Activated CD4-positive, alpha-beta memory T cell treated with anti-CD3 and anti-CD28 coated beads, Interleukin-2, amount 10 ng/mL, durations not matched to agents 7 days and 5 days (primary cell): ENCODE data around the gene CACNA1H. TPM values are rescaled to one million over a fixed set of nuclear protein-coding genes. Genes with fewer than 3 reads are reported as not detected.

Experiments
- CTCF ChIA-PET: fragments of 350-600 bp; sonication (Branson Sonifier 250); formaldehyde crosslinking; loops from one replicate; lab custom pipeline; 2021; ENCODE audit warnings: antibody characterized with exemption, inconsistent platforms; lab: Charles Lee
- POLR2A ChIA-PET: fragments of 350-600 bp; sonication (Branson Sonifier 250); formaldehyde crosslinking; loops from one replicate; lab custom pipeline; 2021; ENCODE audit warnings: antibody characterized with exemption; lab: Charles Lee
- DNase-seq: peaks from one replicate; pipeline ENCODE4 v3.0.0-alpha.2; 2020
- H3K27ac Mint-ChIP-seq: one replicate; pipeline ENCODE4 v1.8.0; 2021; ENCODE audit warnings: mild to moderate bottlenecking, mixed read lengths
- H3K27me3 Mint-ChIP-seq: one replicate; pipeline ENCODE4 v1.8.0; 2021; ENCODE audit warnings: mixed read lengths
- H3K36me3 Mint-ChIP-seq: one replicate; pipeline ENCODE4 v1.8.0; 2021; ENCODE audit warnings: low read depth, mixed read lengths
- H3K4me1 Mint-ChIP-seq: one replicate; pipeline ENCODE4 v1.8.0; 2021; ENCODE audit warnings: mixed read lengths
- H3K4me3 Mint-ChIP-seq: one replicate; pipeline ENCODE4 v1.8.0; 2021; ENCODE audit warnings: mild to moderate bottlenecking, mixed read lengths
- H3K9me3 Mint-ChIP-seq: one replicate; pipeline ENCODE4 v1.8.0; 2021; ENCODE audit warnings: mixed read lengths
- total RNA-seq, 2 experiments: library from RNA; stranded (reverse); gene quantifications; one replicate each; pipeline ENCODE4 v1.2.3, GENCODE V29; 2021

Gene CACNA1H
- total RNA-seq, 2 experiments from 2014 or later = 0.58 to 0.83 TPM

DNA sequence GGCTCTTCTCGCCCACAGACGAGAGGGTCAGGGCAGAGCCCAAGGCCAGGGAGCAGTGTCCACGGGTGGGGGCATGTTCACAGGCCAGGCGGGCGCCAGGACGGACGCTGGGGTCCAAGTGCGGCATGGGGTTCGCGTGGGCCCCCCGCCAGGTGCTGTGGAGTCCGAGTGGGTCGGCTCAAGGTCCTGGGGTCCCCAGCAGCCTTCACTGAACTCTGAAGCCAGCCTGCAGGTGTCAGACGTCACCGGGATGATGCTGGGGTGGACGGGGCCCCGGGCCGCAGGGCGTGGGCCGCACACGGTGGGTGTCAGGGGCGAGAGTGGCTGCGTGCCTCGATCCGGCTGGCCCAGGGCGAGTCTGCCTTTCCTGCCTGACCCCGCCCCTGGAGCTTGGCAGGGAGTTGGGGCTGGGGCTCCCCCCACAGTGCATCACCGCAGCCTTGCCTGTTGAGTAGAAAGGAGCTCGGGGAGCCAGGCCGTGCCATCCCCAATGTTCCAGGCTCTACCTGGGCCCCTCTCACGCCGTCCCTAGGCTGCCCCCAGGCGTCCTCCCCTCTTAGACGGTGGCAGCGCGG, 19.0 kb downstream of the CACNA1H start:
- H3K36me3 Mint-ChIP-seq = no peaks in the 10 kb centered on the region
- DNase-seq = no peak
- H3K4me1 Mint-ChIP-seq = no peaks in the 10 kb centered on the region
- no peaks in the 10 kb centered on the region for H3K27me3 Mint-ChIP-seq
- POLR2A ChIA-PET = interaction anchor here (0.5 kb wide), 1 partner anchor 926 kb away, joined by 3 read pairs; no protein-coding TSS in a partner anchor
- no peaks in the 10 kb centered on the region for H3K9me3 Mint-ChIP-seq
- CTCF ChIA-PET = no interaction called here
- H3K4me3 Mint-ChIP-seq = no peak overlapping the region
- H3K27ac Mint-ChIP-seq = no peak overlapping the region

DNA sequence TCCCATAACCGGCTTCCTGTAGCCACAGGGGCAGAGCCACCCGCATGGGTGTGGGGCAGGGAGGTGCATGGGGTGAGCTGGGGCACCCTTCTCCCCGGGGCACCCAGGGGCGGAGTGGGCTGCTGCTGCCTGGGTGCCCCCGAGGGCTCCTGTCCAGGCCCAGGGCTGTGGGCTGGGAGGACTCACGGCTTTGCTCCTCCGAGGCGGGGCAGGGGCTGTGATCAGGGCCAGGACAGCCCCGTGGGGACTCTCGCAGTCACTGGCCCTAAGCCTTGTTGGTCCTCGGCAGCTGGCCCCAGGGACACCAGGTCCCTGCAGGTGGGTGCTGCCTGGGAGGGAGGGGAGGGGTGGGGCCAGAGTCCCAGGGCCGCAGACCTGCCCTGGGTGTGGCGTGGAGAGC, 19.7 kb downstream of the CACNA1H start:
- no peaks in the 10 kb centered on the region for H3K4me1 Mint-ChIP-seq
- H3K36me3 Mint-ChIP-seq = no peaks in the 10 kb centered on the region
- ChIA-PET CTCF (no interaction called here), POLR2A (interaction anchor here (0.5 kb wide), 1 partner anchor 927 kb away, joined by 3 read pairs; no protein-coding TSS in a partner anchor)
- no peak for DNase-seq
- no peaks in the 10 kb centered on the region for H3K9me3 Mint-ChIP-seq
- no peaks in the 10 kb centered on the region for H3K27me3 Mint-ChIP-seq
- H3K27ac Mint-ChIP-seq = no peak overlapping the region
- H3K4me3 Mint-ChIP-seq = no peak overlapping the region

DNA sequence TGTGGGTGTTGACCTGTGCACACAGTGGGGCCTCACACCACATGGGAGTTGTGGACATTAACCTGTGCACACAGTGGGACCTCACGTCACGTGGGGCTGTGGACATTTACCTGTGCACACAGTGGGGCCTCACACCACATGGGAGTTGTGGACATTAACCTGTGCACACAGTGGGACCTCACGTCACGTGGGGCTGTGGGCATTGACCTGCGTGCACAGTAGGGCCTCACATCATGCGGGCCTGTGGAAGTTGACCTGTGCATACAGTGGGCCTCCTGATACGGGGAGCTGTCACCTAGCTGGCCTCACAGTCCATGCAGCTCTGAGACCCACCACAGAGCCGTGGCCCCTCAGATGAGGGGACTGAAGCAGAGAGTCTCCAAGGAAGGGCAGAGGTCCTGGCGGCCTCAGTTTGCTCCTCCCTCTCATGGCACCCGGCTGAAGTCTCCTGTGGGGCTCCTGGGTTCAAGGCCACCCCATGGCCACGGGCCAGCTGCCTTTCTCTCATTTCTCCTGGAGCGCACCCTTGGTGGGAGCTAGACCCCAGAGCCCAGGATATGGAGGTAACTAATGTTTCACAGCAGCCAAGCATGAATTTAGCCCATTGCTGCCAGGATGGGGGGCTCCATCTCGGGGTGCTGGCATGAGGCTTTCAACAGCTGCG, 21.0 kb downstream of the CACNA1H start:
- Mint-ChIP-seq H3K27ac (no peak overlapping the region), H3K36me3 (no peaks in the 10 kb centered on the region), H3K4me3 (no peak overlapping the region), H3K4me1 (no peaks in the 10 kb centered on the region), H3K27me3 (no peaks in the 10 kb centered on the region), H3K9me3 (no peaks in the 10 kb centered on the region)
- DNase-seq = no peak
- ChIA-PET POLR2A (no interaction called here), CTCF (no interaction called here)

DNA sequence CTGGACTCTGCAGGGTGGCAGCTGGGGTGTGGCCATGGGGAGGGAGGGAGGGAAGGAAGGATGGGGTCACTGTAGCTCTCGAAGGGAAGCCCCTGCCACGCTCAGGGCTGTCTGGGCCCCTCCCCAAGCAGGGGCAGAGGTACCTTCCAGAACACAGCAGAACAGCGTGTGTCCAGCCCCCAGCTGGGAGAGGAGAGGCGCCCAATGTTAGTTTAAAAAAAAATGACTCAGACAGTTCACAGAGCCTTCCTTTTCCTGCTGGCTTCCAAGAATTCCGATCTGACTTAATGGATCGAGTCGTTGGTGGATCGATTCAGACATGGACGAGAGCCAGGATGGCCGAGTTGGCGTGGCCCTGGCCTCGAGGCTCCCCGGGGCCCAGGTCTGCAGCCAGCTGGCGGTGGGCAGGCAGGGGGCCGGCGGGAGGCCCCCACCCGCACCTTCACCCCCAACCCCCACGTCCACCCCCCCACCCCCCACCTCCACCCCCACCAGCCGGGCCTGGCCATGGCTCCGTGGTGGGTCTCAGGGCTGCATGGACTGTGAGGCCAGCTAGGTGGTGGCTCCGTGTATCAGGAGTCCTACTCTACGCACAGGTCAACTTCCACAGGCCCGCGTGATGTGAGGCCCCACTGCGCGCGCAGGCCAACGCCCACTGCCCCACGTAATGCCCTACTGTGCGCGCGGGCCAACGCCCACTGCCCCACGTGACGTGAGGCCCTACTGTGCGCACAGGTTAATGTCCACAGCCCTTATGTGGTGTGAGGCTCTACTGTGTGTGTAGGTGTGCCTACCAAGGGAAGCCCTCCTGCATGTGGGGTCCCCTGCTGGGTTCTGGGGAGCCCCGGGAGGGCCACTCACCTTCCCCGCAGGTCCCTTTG, 21.8 kb downstream of the CACNA1H start:
- H3K9me3 Mint-ChIP-seq = no peaks in the 10 kb centered on the region
- no peak overlapping the region for H3K27ac Mint-ChIP-seq
- ChIA-PET POLR2A (no interaction called here), CTCF (no interaction called here)
- H3K4me3 Mint-ChIP-seq = no peak overlapping the region
- H3K27me3 Mint-ChIP-seq = no peaks in the 10 kb centered on the region
- no peaks in the 10 kb centered on the region for H3K4me1 Mint-ChIP-seq
- no peaks in the 10 kb centered on the region for H3K36me3 Mint-ChIP-seq
- DNase-seq = no peak

DNA sequence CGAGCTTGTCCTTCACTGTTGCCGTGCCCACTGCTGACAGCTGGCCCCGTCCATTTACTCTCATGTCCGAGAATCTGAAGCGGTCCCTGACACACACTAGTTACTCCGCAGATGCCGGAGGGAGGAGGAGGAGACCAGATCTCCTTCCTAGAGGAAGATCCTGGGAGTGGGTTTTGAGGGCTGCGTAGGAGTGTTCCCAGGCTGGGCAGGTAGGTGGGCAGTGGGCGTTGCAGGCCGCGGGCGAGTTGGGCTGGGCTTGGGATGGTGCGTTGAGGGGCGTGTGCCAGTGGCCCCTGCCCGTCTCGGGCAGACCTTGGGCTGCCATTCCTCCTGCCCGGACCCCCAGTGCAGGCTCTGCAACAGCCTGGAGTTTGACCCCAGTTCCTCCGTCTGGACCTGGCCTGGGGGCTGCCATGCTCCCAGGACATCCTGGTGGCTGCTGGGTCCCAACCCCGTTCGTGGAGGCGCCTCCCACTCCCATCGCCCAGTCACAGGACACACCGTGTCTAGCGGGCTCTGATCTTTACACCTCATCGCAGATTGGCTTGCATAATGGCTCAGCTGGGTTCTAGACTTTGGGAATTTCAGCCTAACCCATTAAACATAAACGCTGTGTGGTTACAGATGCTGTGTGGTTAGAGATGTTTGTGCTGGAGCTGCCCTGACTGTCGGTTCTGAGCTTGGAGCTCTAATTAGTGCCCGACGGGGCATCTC, 22.8 kb downstream of the CACNA1H start:
- Mint-ChIP-seq H3K27ac (no peak overlapping the region), H3K4me3 (no peak overlapping the region), H3K27me3 (no peaks in the 10 kb centered on the region), H3K4me1 (no peaks in the 10 kb centered on the region), H3K36me3 (no peaks in the 10 kb centered on the region), H3K9me3 (no peaks in the 10 kb centered on the region)
- no peak for DNase-seq
- CTCF ChIA-PET = no interaction called here
- POLR2A ChIA-PET = no interaction called here

DNA sequence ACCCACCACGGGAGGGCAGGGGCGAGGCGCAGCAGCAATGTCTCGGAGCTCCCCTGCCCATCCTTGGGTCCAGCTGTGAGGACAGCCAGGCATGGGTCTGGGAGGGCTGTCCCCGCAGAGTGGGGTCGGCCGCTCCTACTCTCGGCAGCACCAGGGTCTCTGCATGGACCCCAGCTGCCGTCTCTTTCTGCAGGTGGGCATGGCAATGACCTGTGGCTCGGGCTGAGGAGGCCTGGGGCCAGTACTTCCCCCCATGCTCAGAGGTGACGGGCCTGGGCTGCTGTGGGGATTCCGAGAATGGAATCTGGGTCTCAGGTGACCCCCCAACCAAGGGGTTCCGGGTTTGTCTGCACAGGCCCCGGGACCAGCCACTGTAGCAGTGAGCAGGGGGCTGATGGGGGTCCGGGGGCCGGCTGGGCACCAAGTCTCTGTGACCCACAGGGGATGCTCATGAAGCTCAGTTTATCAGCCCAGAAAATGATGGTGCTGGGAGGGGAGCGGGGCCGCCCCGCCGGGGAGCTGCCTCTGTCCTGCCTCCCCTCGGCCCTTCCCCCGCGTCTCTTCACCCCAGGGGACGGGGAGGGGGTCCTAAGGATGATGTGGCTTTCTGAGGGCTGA, 23.5 kb downstream of the CACNA1H start:
- no peaks in the 10 kb centered on the region for H3K4me1 Mint-ChIP-seq
- no peaks in the 10 kb centered on the region for H3K36me3 Mint-ChIP-seq
- no peak overlapping the region for H3K4me3 Mint-ChIP-seq
- ChIA-PET CTCF (no interaction called here), POLR2A (no interaction called here)
- H3K9me3 Mint-ChIP-seq = no peaks in the 10 kb centered on the region
- H3K27me3 Mint-ChIP-seq = no peaks in the 10 kb centered on the region
- H3K27ac Mint-ChIP-seq = no peak overlapping the region
- DNase-seq = no peak

DNA sequence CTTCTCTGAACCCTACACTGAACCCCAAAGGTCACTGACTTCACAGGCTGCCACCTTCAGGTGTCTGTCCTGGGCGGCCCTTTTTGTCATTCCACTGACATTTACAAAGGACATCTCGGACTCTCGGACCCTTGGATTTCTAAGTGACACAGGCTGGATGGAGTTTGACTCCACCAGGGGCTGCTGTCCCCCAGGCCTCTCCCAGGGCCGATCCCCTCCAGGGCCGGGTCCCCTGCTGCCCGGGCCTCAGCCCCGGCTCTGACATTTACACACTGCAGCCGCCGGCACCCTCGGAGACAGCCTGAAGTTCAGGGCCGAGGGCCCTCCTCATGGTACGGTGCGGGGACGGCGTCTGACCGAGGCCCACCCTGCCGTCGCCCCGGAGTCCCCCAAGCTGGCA, 24.1 kb downstream of the CACNA1H start:
- ChIA-PET CTCF (no interaction called here), POLR2A (no interaction called here)
- Mint-ChIP-seq H3K27ac (no peak overlapping the region), H3K4me1 (no peaks in the 10 kb centered on the region), H3K36me3 (no peaks in the 10 kb centered on the region), H3K9me3 (no peaks in the 10 kb centered on the region), H3K27me3 (no peaks in the 10 kb centered on the region), H3K4me3 (no peak overlapping the region)
- DNase-seq = no peak

DNA sequence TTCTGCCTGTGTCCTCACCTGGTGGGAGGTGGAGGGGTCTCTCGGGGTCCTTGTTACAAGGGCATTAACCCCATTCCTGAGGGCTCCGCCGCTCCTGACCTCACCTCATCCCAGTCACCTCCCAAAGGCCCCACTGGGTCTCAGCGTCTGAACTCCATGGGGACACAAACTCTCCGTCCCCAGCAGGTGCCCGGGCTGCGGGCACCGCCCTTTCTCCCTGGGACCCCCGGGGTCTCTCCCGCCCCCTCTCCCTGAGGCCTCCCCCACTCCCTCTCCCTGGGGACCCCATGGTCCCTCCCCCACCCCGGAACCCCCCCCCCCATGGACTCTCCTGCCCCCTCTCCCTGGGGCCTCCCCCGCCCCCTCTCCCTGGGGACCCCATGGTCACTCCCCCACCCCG, 24.8 kb downstream of the CACNA1H start:
- no peaks in the 10 kb centered on the region for H3K36me3 Mint-ChIP-seq
- no peak overlapping the region for H3K27ac Mint-ChIP-seq
- ChIA-PET CTCF (no interaction called here), POLR2A (no interaction called here)
- no peaks in the 10 kb centered on the region for H3K9me3 Mint-ChIP-seq
- no peaks in the 10 kb centered on the region for H3K4me1 Mint-ChIP-seq
- DNase-seq = no peak
- H3K4me3 Mint-ChIP-seq = no peak overlapping the region
- no peaks in the 10 kb centered on the region for H3K27me3 Mint-ChIP-seq

DNA sequence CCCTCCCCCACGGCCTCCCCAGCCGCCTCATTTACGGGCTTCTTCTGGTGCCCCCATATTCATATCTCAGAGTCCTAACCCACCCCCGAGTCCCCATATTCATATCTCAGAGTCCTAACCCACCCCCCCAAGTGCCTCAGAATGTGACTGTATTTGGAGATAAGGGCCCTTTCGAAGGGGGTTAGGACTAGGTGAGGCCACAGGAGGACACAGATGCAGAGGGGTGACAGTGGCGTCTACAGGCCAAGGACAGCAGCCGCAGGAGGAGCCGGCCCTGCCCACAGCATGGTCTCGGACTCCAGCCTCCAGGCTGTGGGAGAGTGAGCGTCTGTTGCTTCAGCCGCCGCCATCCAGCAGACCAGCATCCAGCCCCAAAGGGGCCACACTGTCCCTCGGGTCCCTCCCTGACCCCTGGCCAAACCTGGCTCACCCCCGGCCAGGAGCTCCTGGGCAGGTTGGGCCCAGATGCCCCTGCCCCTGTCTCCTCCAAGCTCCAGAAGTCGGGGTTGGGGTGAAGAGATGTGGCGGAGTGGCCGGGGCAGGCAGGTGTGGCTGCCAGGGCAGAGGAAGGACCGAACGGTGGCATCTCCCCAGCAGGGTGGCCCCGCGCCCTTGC, 25.5 kb downstream of the CACNA1H start:
- no peak for DNase-seq
- no peak overlapping the region for H3K4me3 Mint-ChIP-seq
- CTCF ChIA-PET = no interaction called here
- H3K4me1 Mint-ChIP-seq = no peaks in the 10 kb centered on the region
- H3K27me3 Mint-ChIP-seq = no peaks in the 10 kb centered on the region
- no peak overlapping the region for H3K27ac Mint-ChIP-seq
- POLR2A ChIA-PET = no interaction called here
- H3K9me3 Mint-ChIP-seq = no peaks in the 10 kb centered on the region
- no peaks in the 10 kb centered on the region for H3K36me3 Mint-ChIP-seq

DNA sequence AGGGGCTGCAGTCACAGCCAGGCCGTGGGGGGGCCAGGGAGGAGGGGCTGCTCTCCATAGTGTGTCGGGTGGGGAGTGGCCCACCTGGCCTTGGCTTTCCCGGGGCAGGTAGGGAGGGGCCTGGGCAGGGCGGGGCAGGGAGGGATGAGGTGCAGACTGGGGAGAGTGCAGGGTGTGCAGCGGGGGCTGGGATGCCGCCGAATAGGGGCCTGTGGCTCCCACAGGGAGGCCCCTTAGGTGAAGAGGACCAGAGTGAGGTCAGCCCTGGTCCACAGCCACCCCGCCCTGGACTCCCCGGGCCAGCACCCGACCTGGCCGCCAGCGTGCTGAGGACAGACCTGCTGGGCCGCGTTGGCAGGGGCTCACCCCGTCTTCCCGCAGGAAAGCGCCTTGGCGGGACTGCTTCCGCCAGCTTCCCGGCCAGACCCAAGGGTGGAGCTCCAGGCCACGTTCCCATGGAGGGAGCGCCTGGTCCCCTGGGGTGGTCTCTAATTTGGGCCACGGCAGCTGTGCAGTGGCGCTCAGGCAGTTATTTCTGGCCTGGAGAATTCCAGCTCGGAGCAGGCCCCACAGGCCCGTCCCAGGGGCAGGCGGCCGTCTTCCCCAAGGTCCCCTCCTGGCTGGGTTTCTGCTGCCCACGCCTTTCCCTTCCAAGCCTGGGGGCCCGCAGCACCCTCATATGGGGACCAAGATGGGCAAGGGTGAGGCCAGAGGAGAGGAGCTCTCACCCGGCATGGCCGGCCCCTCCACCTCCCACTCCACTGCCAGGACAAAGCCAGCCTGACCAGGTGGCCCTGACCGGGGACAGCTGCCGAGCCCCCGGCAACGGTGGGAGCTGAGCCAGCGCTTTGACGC, 27.9 kb downstream of the CACNA1H start:
- H3K4me1 Mint-ChIP-seq = no peaks in the 10 kb centered on the region
- no peaks in the 10 kb centered on the region for H3K27me3 Mint-ChIP-seq
- ChIA-PET POLR2A (no interaction called here), CTCF (no interaction called here)
- H3K27ac Mint-ChIP-seq = no peak overlapping the region
- no peak for DNase-seq
- no peaks in the 10 kb centered on the region for H3K9me3 Mint-ChIP-seq
- no peak overlapping the region for H3K4me3 Mint-ChIP-seq
- H3K36me3 Mint-ChIP-seq = no peaks in the 10 kb centered on the region

DNA sequence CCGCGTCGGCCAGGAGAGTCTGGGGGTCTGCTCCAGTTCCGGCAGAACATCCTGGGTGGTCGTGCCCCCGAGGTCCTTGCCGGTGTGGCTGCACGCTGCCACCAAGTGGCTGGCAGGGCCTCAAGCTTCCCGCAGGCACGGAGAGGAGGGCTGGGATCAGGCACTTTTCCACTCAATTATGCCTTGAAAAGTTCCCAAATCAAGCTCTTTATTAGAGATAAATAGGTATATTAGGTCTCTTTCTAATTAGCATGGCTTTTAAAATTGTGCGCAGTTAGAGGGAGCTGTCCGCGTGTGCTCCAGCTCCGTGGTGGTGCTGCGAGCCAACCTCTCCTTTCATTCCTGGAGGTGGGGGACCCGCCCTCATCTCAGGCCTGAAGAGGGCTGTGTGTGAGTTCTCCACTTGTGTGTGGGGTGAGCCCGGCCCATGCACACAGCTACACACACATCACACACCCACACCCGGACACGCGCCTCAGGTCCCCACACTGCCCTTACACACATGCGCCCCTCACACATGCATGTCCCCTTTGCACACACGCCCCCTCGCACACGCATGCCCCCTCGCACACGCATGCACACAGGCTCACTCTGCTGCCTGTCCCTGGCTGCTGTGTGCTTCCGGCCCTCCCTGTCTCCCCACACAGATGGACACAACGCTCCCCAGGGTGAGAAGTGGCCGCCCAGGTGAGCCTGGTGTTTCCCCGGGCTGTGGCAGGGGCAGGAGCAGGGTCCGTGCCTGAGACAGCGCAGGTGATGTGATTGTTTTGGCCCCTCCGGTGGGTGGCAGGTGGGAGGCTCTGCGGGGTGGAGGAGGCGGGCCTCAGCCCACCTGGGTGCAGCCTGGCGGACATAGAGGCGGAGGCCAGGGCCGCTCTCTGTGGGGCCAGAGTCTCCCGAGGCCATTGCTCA, 28.8 kb downstream of the CACNA1H start:
- H3K4me1 Mint-ChIP-seq = no peaks in the 10 kb centered on the region
- H3K36me3 Mint-ChIP-seq = no peaks in the 10 kb centered on the region
- DNase-seq = no peak
- CTCF ChIA-PET = no interaction called here
- H3K4me3 Mint-ChIP-seq = no peak overlapping the region
- H3K9me3 Mint-ChIP-seq = no peaks in the 10 kb centered on the region
- H3K27me3 Mint-ChIP-seq = no peaks in the 10 kb centered on the region
- H3K27ac Mint-ChIP-seq = no peak overlapping the region
- POLR2A ChIA-PET = no interaction called here
